T-helper 2 cell treated with Interferon-gamma antibody and Interleukin-4, amounts not matched to agents 100 ng/mL and 5 ng/mL, for 36 hours (primary cell): ENCODE measurements around the gene MADD. TPM values are rescaled to one million over a fixed set of nuclear protein-coding genes. Genes with fewer than 3 reads are reported as not detected.

Source experiments
- intact Hi-C: fragments of 100-400 bp; cut with micrococcal nuclease; formaldehyde crosslinking; loops from one replicate; pipeline ENCODE4 v1.15.1; 2023
- total RNA-seq: library from RNA; stranded (reverse); gene quantifications from 2 replicates; pipeline ENCODE4 v1.2.3, GENCODE V29; 2022

MADD gene
- total RNA-seq, 1 donor from 2014 or later = 100 TPM

DNA sequence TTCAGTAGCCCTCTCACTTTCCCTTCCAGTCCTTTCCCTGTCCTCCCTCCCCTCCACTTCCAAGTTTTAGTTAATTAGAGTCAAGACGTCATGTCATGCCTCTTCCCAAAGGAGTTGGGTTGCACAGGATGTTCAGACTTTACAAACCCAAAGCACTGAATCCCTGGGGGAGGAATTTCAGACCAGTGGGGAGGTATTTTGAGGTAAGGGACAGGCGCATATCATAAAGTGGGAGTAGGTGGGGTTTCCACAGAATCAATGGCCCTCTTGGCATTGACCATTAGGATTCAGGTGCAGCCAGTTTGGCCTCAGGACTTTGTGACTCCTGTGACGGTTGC lies 20.6 kb upstream of the MADD start:
- intact Hi-C loops = loop anchor here (2.0 kb wide), 1 partner anchor 313 kb away; the partner anchor contains the start of gene CSTPP1

DNA sequence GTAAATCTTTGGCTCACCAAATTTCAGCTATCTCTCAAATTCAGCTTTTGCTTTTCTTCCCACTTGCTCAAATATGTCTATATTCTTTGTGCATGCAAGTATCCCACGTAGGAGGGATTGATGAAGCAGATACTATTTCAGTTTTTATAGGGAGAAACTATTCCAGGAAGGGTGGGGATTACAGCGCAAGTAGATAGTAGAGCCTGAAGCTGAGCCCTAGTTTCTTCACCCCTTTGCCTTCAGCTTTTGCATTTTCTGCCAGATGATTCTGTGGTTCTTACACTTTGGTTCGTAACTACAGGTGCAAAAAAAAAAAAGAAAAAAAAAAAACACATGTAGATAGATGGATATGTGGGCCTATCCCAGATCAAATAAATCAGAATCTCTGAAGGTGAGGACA lies 18.2 kb upstream of the MADD start:
- intact Hi-C loops = no loop called here

DNA sequence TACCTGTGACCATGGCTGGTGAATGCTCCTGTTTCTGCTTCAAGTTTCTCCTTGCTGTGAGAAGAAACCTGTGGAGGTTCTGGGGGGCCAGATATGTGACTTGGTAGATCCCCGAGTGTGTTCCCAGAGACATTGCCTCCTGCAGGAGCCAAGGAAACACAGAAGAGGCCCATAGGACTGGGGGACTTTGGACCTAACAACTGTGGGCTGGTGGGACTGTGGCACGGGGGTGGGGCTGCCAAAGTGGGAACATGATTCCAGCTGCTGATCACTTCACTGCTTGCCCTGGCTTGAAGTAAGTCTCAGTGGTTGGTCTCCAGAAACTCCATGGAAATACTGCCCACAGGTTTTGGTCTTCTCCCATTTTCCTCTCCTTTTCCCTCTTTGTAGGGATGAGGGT lies 16.3 kb upstream of the MADD start:
- intact Hi-C loops = no loop called here

GRCh38 chr11:47254386-47254785 lies 15.5 kb upstream of the MADD start:
- intact Hi-C loops = no loop called here

DNA sequence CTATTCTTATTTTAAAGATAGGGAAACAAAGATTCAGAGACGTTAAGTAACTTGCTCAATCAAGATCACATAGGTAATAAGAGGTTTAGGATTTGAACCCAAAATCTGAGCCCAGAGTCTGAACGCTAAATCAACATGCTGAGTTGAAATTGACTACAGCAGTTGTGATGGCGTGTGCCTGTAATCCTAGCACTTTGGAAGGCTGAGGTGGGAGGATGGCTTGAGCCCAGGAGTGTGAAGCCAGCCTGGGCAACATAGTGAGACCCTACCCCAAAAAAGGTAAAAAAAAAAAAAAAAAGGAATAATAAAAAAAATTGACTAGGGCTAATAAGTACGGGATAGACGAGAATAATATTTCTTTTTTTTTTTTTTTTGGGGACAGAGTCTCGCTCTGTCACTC lies 13.6 kb upstream of the MADD start:
- intact Hi-C loops = no loop called here

GRCh38 chr11:47257177-47257516 lies 12.8 kb upstream of the MADD start:
- intact Hi-C loops = no loop called here

- intact Hi-C loops = loop anchor here (2.0 kb wide), 2 partner anchors 71 to 81 kb away; partner anchors contain the start of genes ARFGAP2 and PACSIN3
Measured at GRCh38 chr11:47257517-47258316, 12.2 kb upstream of the MADD start, which contains the start of gene NR1H3. NR1H3 (plus strand) TSS chr11:47257996; CDS start chr11:47259217, 1,221 bp downstream.

DNA sequence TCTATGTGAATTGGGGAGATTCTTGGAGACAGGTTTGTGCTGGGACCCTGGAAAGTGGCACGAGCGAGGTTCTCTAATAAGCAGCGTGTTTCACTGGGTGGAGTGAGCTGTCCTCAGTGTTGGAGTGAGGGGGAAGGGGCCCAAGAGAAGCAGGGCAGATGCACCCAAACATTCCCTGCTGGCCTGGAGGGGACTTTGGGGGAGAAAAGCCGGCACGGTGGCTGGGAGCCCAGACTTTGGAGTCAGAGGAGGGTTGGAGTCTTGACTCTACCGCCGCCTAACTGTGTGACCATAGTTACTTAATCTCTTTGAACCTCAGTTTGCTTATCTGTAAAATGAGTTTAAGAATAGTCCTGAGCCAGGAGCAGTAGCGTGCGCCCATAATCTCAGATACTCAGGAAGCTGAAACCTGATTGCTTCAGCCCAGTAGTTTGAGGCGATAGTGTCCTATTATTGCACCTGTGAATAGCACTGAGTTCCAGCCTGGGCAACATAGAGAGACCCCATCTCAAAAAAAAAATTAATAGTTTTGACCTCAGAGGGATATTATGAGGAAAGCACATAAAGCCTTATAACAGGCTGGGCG lies 11.5 kb upstream of the MADD start:
- intact Hi-C loops = loop anchor here (2.0 kb wide), 2 partner anchors 72 to 82 kb away; partner anchors contain the start of genes ARFGAP2 and PACSIN3

DNA sequence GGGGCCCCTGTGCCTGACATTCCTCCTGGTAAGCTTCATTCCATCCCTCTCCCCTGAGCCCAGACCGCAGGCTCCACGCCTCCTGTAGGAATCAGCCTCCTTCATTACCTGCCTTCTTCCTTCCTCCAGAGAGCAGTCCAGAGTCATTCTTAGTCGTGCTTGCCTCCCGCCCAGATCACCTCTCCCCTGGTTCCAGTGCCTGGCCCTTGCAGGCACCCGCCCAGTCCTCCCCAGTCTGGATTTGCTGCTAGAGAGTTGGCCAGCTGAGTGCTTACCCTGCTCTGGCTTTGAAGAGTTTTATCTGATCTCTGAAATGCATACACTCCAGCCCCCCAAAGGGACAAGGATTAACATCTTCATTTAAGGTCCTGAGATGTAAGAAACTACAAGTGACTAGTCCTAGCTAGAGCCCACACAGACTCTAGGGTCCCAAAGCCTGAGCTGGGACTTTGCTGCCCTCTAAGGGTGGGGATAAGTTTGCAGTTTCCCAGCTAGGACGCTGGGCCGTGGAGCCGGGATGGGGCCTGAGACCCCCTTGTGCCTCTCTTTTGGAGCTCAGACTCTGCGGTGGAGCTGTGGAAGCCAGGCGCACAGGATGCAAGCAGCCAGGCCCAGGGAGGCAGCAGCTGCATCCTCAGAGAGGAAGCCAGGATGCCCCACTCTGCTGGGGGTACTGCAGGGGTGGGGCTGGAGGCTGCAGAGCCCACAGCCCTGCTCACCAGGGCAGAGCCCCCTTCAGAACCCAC lies 10.5 kb upstream of the MADD start:
- intact Hi-C loops = loop anchor here (2.0 kb wide), 2 partner anchors 73 to 83 kb away; partner anchors contain the start of genes ARFGAP2 and PACSIN3

- intact Hi-C loops = no loop called here
Measured at GRCh38 chr11:47260366-47260765, 9.6 kb upstream of the MADD start.

GRCh38 chr11:47261291-47261800 lies 8.6 kb upstream of the MADD start:
- intact Hi-C loops = no loop called here

- intact Hi-C loops = no loop called here
Measured at GRCh38 chr11:47264119-47264518, 5.8 kb upstream of the MADD start.

DNA sequence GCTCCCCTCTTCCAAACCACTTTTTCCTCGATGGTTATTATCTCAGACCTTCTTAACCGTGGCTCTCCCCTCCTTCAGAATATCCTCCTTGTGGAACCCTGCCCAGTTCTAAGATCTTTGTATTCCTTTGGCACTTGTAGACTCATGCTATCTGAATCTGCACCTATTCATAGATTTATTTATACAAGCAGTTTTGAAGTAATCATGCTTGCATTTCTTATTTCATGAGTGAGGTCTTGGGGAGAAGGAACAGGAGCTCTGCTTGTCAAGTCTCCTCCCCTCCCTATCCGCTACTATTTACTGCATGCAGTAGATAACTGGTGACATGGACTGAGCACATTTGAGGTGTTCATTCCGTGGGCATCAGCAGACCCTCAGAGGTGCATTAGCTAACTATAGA lies 5.4 kb upstream of the MADD start:
- intact Hi-C loops = no loop called here

GRCh38 chr11:47267876-47268275 lies 2.1 kb upstream of the MADD start:
- intact Hi-C loops = no loop called here

DNA sequence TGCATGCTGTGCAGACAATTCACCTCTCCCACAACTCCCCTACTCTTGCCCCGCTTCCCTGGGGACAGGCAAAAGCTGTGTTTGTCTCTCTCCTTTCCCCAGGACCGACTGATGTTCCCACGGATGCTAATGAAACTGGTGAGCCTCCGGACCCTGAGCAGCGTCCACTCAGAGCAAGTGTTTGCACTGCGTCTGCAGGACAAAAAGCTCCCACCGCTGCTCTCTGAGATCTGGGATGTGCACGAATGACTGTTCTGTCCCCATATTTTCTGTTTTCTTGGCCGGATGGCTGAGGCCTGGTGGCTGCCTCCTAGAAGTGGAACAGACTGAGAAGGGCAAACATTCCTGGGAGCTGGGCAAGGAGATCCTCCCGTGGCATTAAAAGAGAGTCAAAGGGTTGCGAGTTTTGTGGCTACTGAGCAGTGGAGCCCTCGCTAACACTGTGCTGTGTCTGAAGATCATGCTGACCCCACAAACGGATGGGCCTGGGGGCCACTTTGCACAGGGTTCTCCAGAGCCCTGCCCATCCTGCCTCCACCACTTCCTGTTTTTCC lies 1.4 kb upstream of the MADD start:
- intact Hi-C loops = loop anchor here (1.0 kb wide), 7 partner anchors 20 to 499 kb away; partner anchors contain the start of genes ACP2, CELF1, DDB2 and FNBP4

DNA sequence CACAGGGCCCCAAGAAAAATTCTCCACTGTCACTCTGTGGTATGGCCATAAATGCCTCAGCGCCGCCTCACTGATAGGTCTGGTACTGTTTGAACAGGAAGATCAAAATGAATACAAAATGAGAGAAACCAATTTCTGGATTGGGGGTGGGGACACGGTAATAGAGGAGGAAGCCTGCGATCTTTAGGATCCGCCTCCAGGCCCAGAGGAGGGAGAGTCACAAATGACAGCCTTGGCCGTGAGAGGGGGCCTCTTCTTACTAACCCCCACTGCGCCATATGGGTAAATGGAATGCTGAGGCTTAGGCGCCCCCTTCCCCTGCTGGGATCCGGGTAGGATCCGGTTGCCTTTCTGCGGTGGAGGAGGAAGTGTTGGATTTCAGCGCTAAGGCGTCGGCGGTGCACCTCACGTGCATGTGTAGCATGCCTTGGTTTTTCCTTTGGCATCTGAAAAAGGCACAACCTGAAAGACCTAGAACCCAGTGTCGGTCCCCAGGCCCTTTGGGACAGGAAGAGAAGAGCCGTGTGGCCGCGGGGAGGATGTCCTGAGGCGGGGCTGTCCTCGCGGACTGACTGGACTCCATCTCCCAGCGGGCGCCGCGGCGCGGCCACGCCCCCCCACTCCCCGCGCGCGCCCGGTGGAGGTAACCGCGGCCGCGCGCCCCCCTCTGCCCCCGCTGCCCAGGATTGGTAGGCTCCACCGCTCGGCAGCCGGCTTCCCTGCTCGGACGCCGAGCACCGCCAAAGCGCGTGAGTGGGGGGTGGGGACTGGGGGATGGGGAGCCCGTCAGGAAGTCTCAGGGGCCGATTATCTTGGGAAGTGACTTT lies 718 bp upstream of the MADD start:
- intact Hi-C loops = loop anchor here (1.0 kb wide), 7 partner anchors 21 to 498 kb away; partner anchors contain the start of genes ACP2, CELF1, DDB2 and FNBP4

- intact Hi-C loops = no loop called here
Measured at GRCh38 chr11:47270331-47271271, 668 bp downstream of the MADD start.

GRCh38 chr11:47271328-47271727 lies 1.4 kb downstream of the MADD start:
- intact Hi-C loops = no loop called here

DNA sequence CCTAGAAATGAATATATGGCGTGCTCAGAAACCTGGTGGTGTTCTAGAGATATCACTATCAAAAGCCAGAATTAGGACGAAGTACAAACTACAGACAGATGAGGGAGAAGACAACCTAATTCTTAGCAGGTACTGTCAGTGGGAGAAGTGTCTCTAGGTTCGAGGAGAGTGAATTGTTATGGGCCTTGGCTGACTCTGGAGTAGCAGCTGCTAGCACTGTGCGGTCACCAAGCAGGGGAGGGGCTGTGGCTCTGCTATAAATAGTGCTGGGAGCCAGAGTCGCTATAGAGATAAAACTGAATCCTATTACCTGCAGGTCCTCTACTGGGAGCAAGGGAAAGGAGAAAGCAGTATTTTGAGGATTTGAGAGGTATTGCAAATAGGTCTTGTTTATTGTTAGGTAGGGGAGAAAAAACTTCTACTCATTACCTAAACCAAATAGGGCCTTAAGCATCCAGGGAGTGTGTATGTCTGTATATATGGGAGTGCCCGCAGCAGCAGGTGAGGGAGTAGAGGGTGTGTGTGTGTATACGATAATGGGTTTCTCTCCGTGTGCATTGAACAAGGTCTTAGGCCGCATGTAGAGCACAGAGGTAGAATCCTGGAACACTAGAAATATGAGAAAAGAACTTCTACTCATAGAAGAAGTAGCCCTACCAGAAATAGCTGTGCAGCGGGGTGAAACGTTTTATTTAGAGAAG lies 2.2 kb downstream of the MADD start:
- intact Hi-C loops = no loop called here
